ENCODE data around the gene PRKAG2. TPM values are rescaled to one million over a fixed set of nuclear protein-coding genes. Genes with fewer than 3 reads are reported as not detected.

Gene PRKAG2
- polyA plus RNA-seq, 1 of the 3 experiments (the other 2 are of a cell fraction), result 51.6 TPM

DNA sequence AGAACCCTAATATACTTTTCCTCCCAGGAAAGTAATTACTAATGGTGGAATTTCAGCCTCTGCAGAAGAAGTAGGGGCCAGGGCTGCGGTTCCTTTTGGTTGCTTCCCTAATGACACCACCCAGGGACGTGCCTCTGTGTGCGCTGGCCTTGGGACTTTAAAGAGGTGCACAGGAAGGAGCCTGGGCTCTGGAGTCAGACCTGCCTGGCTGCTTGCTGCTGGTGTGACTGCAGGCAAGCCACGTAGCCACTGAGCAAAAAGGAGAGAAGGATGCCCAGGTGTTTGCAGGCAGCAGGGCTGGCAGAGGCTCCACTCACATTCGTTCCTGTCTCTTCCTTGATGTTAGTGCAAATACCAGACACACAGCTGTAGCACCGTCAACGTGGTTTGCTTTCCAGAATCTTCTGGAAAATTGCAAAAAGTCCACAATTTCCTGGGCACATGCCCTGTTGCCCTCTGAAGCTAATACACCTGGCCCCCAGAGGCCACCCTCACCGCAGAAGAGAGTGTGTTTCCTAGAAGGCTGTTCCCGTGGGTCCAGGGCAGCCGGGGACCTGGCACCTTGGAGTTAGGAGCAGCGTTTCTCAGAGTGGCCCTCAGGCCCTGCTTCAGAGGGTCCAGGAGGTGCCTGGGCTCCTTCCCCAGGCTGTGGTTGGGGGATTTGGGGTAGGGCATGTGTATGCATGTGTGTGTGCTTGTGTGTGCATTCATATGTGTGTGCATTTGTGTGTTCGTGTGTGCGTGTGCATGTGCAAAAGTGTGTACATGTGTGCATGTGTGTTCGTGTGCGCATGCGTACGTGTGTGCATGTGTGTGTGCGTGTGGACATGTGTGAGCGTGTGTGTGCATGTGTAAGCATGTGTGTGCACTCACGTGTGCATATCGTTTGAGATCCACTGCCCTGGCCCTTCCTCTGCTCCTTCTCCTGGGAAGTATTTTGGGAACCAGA lies 12.8 kb upstream of the PRKAG2 start:
- no peaks in the 10 kb centered on the region for H3K9me3 ChIP-seq
- H3K4me3 ChIP-seq (ENCODE audit: low read depth in 2 of 2, low read length in 1 of 2), result no peak overlapping the region
- ChIA-PET CTCF (interaction anchor here (1.0 to 1.5 kb wide), 3 partner anchors 19 to 43 kb away, joined by 3 to 4 read pairs (median 4); no protein-coding TSS in a partner anchor), POLR2A (no interaction called here)
- no peaks in the 10 kb centered on the region for H3F3A ChIP-seq (replicated peaks; ENCODE audit: insufficient read depth)
- H3K27ac ChIP-seq (ENCODE audit: low read depth in 2 of 2, low read length in 1 of 2), result no peak overlapping the region
- TF ChIP-seq TCF12 (IDR thresholded peaks at IDR 0.05), result no peak
- no peak for TF ChIP-seq TEAD4 (IDR thresholded peaks at IDR 0.05; ENCODE audit: borderline replicate concordance, insufficient read depth)
- TF ChIP-seq GABPA (IDR thresholded peaks at IDR 0.05; ENCODE audit: low read depth), result no peak
- no peak for TF ChIP-seq RCOR1 (IDR thresholded peaks at IDR 0.05; ENCODE audit: low read length)
- TF ChIP-seq ELF1 (IDR thresholded peaks at IDR 0.05), result no peak
- TF ChIP-seq EZH2phosphoT487 (IDR thresholded peaks at IDR 0.05; ENCODE audit: borderline replicate concordance, low read depth), result no peak
- no peak for TF ChIP-seq CTCF (IDR thresholded peaks at IDR 0.05)
- no peak for TF ChIP-seq NFIC (IDR thresholded peaks at IDR 0.05; ENCODE audit: borderline replicate concordance)
- no peak for TF ChIP-seq FOXM1 (IDR thresholded peaks at IDR 0.05; ENCODE audit: low read depth)
- TF ChIP-seq, protein P1, sequence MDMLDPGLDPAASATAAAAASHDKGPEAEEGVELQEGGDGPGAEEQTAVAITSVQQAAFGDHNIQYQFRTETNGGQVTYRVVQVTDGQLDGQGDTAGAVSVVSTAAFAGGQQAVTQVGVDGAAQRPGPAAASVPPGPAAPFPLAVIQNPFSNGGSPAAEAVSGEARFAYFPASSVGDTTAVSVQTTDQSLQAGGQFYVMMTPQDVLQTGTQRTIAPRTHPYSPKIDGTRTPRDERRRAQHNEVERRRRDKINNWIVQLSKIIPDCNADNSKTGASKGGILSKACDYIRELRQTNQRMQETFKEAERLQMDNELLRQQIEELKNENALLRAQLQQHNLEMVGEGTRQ (IDR thresholded peaks at IDR 0.05; ENCODE audit: borderline replicate concordance, low read depth, low read length), result no peak
- H4K20me1 ChIP-seq (ENCODE audit: insufficient read depth), result no peaks in the 10 kb centered on the region
- H3K36me3 ChIP-seq (replicated peaks in 1 of 2; ENCODE audit: control insufficient read depth in 1 of 2, insufficient read depth in 2 of 2, low read length in 1 of 2), result no peaks in the 10 kb centered on the region
- WGBS (ENCODE audit: low lambda C conversion rate), result 62% methylated on average over 21 of the region's 21 CpGs
- DNase-seq, result no peak
- H2AFZ ChIP-seq (ENCODE audit: low read depth), result no peak overlapping the region
- H3K79me2 ChIP-seq (ENCODE audit: insufficient read depth), result no peaks in the 10 kb centered on the region
- H3K9me2 ChIP-seq, result no peaks in the 10 kb centered on the region
- peaks cover 73% of the 10 kb centered on the region for H3K27me3 ChIP-seq (ENCODE audit: insufficient read depth)
- no peak overlapping the region for H3K4me2 ChIP-seq
- peaks cover 0 to 5% of the 10 kb centered on the region in 2 experiments; a peak in 1 of 4 replicates for H3K4me1 ChIP-seq (ENCODE audit: control insufficient read depth in 1 of 2, insufficient read depth in 2 of 2, low read depth in 1 of 2, low read length in 1 of 2)
- H3K9ac ChIP-seq, result no peak overlapping the region

GRCh38 chr7:151888079-151889067 lies 11.5 kb upstream of the PRKAG2 start:
- Histone ChIP-seq H3K36me3 (replicated peaks in 1 of 2; ENCODE audit: control insufficient read depth in 1 of 2, insufficient read depth in 2 of 2, low read length in 1 of 2) (no peaks in the 10 kb centered on the region), H3K9me2 (no peaks in the 10 kb centered on the region), H2AFZ (ENCODE audit: low read depth) (no peak overlapping the region), H3K4me1 (ENCODE audit: control insufficient read depth in 1 of 2, insufficient read depth in 2 of 2, low read depth in 1 of 2, low read length in 1 of 2) (peaks cover 0 to 5% of the 10 kb centered on the region in 2 experiments; a peak in 1 of 4 replicates), H3K9ac (no peak overlapping the region), H3F3A (replicated peaks; ENCODE audit: insufficient read depth) (no peaks in the 10 kb centered on the region), H3K9me3 (no peaks in the 10 kb centered on the region), H3K27me3 (ENCODE audit: insufficient read depth) (peaks cover 79% of the 10 kb centered on the region), H3K4me2 (no peak overlapping the region), H3K79me2 (ENCODE audit: insufficient read depth) (no peaks in the 10 kb centered on the region), H4K20me1 (ENCODE audit: insufficient read depth) (no peaks in the 10 kb centered on the region), H3K27ac (ENCODE audit: low read depth in 2 of 2, low read length in 1 of 2) (no peak overlapping the region), H3K4me3 (ENCODE audit: low read depth in 2 of 2, low read length in 1 of 2) (no peak overlapping the region)
- DNase-seq, result no peak
- 61% methylated on average over 24 of the region's 24 CpGs for WGBS (ENCODE audit: low lambda C conversion rate)
- CTCF ChIA-PET, result interaction anchor here (1.0 to 1.2 kb wide), 3 partner anchors 17 to 105 kb away, joined by 3 to 4 read pairs (median 3); no protein-coding TSS in a partner anchor
- POLR2A ChIA-PET, result no interaction called here
- TF ChIP-seq TCF12 (IDR thresholded peaks at IDR 0.05), result no peak
- no peak for TF ChIP-seq CHD2 (IDR thresholded peaks at IDR 0.05; ENCODE audit: low read length, partially characterized antibody)
- no peak for TF ChIP-seq ELF1 (IDR thresholded peaks at IDR 0.05)
- TF ChIP-seq, protein P2, sequence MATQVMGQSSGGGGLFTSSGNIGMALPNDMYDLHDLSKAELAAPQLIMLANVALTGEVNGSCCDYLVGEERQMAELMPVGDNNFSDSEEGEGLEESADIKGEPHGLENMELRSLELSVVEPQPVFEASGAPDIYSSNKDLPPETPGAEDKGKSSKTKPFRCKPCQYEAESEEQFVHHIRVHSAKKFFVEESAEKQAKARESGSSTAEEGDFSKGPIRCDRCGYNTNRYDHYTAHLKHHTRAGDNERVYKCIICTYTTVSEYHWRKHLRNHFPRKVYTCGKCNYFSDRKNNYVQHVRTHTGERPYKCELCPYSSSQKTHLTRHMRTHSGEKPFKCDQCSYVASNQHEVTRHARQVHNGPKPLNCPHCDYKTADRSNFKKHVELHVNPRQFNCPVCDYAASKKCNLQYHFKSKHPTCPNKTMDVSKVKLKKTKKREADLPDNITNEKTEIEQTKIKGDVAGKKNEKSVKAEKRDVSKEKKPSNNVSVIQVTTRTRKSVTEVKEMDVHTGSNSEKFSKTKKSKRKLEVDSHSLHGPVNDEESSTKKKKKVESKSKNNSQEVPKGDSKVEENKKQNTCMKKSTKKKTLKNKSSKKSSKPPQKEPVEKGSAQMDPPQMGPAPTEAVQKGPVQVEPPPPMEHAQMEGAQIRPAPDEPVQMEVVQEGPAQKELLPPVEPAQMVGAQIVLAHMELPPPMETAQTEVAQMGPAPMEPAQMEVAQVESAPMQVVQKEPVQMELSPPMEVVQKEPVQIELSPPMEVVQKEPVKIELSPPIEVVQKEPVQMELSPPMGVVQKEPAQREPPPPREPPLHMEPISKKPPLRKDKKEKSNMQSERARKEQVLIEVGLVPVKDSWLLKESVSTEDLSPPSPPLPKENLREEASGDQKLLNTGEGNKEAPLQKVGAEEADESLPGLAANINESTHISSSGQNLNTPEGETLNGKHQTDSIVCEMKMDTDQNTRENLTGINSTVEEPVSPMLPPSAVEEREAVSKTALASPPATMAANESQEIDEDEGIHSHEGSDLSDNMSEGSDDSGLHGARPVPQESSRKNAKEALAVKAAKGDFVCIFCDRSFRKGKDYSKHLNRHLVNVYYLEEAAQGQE (IDR thresholded peaks at IDR 0.05; ENCODE audit: low read depth, low read length), result no peak
- TF ChIP-seq, protein P3, sequence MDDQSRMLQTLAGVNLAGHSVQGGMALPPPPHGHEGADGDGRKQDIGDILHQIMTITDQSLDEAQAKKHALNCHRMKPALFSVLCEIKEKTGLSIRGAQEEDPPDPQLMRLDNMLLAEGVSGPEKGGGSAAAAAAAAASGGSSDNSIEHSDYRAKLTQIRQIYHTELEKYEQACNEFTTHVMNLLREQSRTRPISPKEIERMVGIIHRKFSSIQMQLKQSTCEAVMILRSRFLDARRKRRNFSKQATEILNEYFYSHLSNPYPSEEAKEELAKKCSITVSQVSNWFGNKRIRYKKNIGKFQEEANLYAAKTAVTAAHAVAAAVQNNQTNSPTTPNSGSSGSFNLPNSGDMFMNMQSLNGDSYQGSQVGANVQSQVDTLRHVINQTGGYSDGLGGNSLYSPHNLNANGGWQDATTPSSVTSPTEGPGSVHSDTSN (IDR thresholded peaks at IDR 0.05), result no peak
- TF ChIP-seq USF1 (IDR thresholded peaks at IDR 0.05; ENCODE audit: borderline replicate concordance, low read depth), result no peak
- no peak for TF ChIP-seq FOXJ3 (CRISPR knock-in tag; IDR thresholded peaks at IDR 0.05)
